Ovary (tissue), 3 donors: ENCODE measurements around the gene CCDC54.

Experiments
- CTCF ChIP-seq, 3 donors: fragments of 450-650 bp in 2 of 3; fragments of 200-600 bp in 1 of 3; IDR thresholded peaks; one replicate each; pipeline versions ENCODE4 v1.5.1 to v1.8.0; 2016 to 2022; ENCODE audit warnings: antibody characterized with exemption in 3 of 3, mild to moderate bottlenecking in 1 of 3
- POLR2A ChIP-seq: fragments of 450-650 bp; IDR thresholded peaks from one replicate; pipeline ENCODE4 v1.6.1; 2017; ENCODE audit warnings: antibody characterized with exemption, mild to moderate bottlenecking, moderate library complexity
- donor health status: DM: no; HTN: no; CAD: no.

- TF ChIP-seq CTCF (IDR thresholded peaks at IDR 0.05) (no peak), POLR2A (no peak)
Measured at GRCh38 chr3:107345822-107346405, 31.3 kb upstream of the CCDC54 start.
